Ectodermal cell (in vitro differentiated cells): ENCODE measurements around the gene TBCA.
"Not testable (repeated sequence)": the region's sequence is repeated elsewhere in the genome, so short reads cannot be mapped to it uniquely, and the experiment has no call there.

Experiments
- H3K27ac ChIP-seq: 2 replicates; pipeline ENCODE4 v1.7.0; 2013; ENCODE audit warnings: mild to moderate bottlenecking, low read depth, low read length; ENCODE audit not compliant: insufficient read depth, poor library complexity, severe bottlenecking
- H3K27me3 ChIP-seq: 2 replicates; pipeline ENCODE4 v1.7.0; 2013; ENCODE audit warnings: mild to moderate bottlenecking, low read length; ENCODE audit not compliant: insufficient read depth, control insufficient read depth, poor library complexity, severe bottlenecking
- H3K36me3 ChIP-seq: one replicate; pipeline ENCODE4 v1.7.0; 2013; ENCODE audit warnings: low read length; ENCODE audit not compliant: control insufficient read depth, insufficient read depth
- H3K4me1 ChIP-seq: one replicate; pipeline ENCODE4 v1.7.0; 2013; ENCODE audit warnings: low read length; ENCODE audit not compliant: control insufficient read depth, insufficient read depth
- H3K4me3 ChIP-seq: 2 replicates; pipeline ENCODE4 v1.7.0; 2013; ENCODE audit warnings: low read depth, low read length, control low read depth; ENCODE audit not compliant: insufficient read depth
- H3K9me3 ChIP-seq: 2 replicates; pipeline ENCODE4 v1.7.0; 2013; ENCODE audit warnings: mild to moderate bottlenecking, low read length, moderate library complexity; ENCODE audit not compliant: control insufficient read depth
- WGBS, 2 experiments: methylation state at CpG; one replicate each; pipeline ENCODE4 v1.1.7; 2013; ENCODE audit warnings: missing lambda C conversion rate in 2 of 2; 5-methylcytosine and 5-hydroxymethylcytosine counted together

TBCA gene

DNA sequence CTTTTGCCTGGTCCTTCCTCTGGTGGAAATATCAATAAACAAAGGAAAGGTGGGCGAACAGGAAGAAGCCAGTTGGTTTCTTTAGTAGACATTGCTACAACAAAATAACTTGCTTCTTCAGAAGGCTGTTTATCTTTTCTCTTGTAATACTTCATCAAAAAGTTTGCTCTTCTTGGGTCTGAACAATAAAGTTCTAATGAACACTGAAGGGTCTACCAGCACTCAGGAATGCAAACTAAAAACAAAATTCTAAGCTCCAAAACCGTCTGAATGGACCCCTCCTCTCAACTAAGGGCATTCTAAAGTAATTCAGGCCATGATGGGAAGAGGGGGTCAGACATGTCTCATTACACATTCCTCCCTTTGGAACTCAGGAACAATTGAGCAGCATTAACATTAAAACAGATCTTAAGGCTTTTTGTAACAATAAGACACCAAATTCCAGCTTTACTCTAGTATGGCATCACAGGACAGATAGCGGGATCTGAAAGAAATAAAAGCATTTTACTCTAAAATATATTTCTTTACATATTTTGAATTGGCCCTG is 2.3 kb downstream of the TBCA start:
- Histone ChIP-seq H3K27ac (no peak overlapping the region), H3K27me3 (no peaks in the 10 kb centered on the region), H3K4me1 (peaks cover 13% of the 10 kb centered on the region), H3K36me3 (no peaks in the 10 kb centered on the region), H3K4me3 (no peak overlapping the region), H3K9me3 (no peaks in the 10 kb centered on the region)
- WGBS, 2 experiments = 25 to 50% methylated on average over 2 to 3 of the region's 3 CpGs

DNA sequence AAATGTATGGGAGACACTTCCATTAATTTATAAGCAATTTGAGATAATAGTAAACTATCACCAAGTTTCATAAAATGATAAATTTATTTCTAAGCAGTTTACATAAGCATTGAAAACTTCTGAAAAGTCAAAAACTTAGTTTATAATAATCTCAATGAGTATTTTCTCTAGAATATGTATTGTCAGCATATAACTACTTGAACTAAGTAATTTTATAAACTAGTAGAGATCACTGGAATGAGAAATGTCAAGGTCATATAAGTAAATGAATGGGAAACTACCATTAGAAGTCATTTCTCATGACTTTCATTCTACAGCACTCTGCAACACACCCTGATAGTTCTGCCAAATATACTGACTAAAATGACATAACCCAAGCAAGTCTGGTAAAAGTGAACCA is 3.4 kb downstream of the TBCA start:
- Histone ChIP-seq H3K27me3 (no peaks in the 10 kb centered on the region), H3K27ac (no peak overlapping the region)

DNA sequence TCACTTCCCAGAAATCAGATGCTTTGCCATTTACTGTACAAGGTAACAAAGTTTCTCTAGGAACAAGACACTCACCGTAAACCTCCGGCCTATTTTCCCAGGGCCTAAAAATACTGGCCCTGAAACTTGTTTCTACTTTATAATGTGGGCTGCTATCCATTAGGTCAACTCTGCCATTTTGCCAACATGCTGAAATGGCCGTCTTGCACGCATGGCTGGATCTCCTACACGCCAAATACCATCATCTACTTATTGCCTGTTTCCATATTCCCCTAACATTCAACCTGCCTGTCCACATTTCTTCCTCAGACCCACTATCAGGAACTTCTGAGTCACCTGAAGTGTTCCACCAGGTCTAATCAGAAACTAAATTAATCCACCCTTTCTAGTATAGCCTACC is 4.7 kb downstream of the TBCA start:
- 86 to 87% methylated on average over 5 of the region's 5 CpGs for WGBS, 2 experiments
- Histone ChIP-seq H3K27ac (no peak overlapping the region), H3K27me3 (no peaks in the 10 kb centered on the region), H3K4me3 (no peak overlapping the region), H3K4me1 (peaks cover 13% of the 10 kb centered on the region), H3K9me3 (no peaks in the 10 kb centered on the region), H3K36me3 (no peaks in the 10 kb centered on the region)

More for the DNA sequence above, 3.4 kb downstream of the TBCA start:
- Histone ChIP-seq H3K4me1 (peaks cover 13% of the 10 kb centered on the region), H3K4me3 (no peak overlapping the region), H3K9me3 (no peaks in the 10 kb centered on the region), H3K36me3 (no peaks in the 10 kb centered on the region)

DNA sequence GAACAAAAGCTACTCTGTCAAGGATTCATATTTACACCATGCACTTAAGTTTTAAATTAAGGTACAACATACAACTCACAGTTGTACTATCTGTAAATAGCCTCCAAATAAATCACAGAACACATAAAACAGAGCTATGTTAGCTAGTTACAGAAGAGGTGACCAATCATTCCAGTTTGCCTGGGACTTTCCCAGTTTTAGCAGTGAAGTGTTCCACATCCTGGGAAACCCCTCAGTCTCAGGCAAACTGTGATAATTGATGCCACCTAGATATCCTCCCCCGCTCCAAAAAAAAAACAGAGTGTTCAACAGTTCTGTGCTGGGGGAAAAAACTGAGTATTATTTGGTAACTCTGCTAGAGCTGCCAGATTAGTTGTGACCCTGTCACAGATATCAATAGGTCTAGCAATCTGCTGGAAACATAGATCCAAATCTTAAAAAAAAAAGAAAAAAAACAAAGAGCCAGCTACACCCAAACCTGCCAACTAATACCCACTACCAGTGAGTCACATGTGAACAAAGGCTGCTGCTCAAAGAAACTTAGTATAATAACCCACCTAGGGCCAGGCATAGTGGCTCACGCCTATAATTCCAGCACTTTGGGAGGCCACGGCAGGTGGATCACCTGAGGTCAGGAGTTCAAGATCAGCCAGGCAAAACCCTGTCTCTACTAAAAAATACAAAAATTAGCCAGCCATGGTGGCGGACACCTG is 5.7 kb downstream of the TBCA start:
- Histone ChIP-seq H3K4me1 (peaks cover 13% of the 10 kb centered on the region), H3K4me3 (no peak overlapping the region), H3K36me3 (no peaks in the 10 kb centered on the region), H3K27ac (no peak overlapping the region), H3K27me3 (no peaks in the 10 kb centered on the region), H3K9me3 (no peaks in the 10 kb centered on the region)
- 90 to 92% methylated on average over 4 of the region's 4 CpGs for WGBS, 2 experiments

DNA sequence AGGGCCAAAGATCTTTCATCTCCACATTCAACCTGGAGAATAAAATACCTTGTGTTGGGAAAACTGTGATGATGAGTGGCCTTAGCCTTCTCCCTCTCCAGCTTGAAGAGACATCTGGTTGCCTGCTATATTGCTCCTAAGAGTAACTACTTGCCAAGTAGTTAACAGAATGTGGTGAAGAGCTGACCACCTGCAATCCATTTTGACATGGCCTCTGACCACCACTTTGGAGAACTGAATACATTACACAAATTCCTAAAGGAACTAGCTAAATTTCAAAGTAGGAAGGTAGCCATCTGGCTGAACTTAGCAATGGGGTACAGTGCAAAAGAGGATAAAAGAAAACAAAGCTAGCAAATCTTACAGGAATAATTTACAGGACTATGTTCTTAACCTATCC is 7.2 kb downstream of the TBCA start:
- Histone ChIP-seq H3K27ac (no peak overlapping the region), H3K4me1 (peaks cover 7% of the 10 kb centered on the region), H3K4me3 (no peak overlapping the region), H3K36me3 (no peaks in the 10 kb centered on the region), H3K27me3 (no peaks in the 10 kb centered on the region), H3K9me3 (no peaks in the 10 kb centered on the region)

DNA sequence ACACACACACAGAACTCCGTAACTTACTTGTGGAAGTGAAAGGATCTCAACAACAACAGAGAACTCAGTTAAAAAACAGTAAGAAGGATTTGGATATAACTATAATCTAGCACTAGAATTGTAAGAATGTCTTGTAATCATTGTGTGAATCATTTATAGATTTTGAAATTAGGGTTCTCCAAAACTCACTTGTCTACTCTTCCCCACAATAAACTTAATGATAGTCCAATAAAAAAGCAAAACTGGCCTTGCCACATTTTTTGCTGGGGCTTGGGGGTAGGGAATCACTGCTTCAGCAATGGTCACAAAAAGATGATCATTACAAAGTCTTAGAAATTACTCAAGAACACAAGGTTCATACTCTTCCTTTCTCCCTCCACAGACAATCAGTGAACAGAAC is 8.8 kb downstream of the TBCA start:
- H3K27me3 ChIP-seq = no peaks in the 10 kb centered on the region
- 86 to 100% methylated on average over 1 of the region's 1 CpG for WGBS, 2 experiments
- H3K36me3 ChIP-seq = no peaks in the 10 kb centered on the region
- no peak overlapping the region for H3K4me3 ChIP-seq
- H3K4me1 ChIP-seq = no peaks in the 10 kb centered on the region
- no peak overlapping the region for H3K27ac ChIP-seq
- H3K9me3 ChIP-seq = no peaks in the 10 kb centered on the region

DNA sequence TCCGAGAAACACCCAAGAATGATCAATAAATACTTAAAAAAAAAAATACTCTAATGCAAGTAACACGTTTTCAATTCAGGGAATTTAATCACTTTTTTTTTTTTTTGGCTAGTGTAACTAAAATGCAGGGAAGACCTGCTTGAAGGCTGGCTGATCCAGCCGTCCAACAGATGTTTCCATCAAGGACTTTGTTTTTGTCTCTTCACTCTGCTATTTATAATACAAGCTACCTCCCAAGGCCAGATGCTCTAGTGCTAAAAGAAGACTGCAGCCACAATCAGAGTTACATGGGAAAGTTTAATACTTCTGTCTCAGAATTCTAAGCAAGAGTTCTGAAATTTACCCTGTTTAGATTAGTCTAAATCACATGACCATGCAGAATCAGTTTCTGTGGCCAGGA is 14.5 kb downstream of the TBCA start:
- Histone ChIP-seq H3K27me3 (no peaks in the 10 kb centered on the region), H3K27ac (no peak overlapping the region), H3K4me3 (no peak overlapping the region), H3K9me3 (no peaks in the 10 kb centered on the region), H3K36me3 (no peaks in the 10 kb centered on the region), H3K4me1 (no peaks in the 10 kb centered on the region)
- 86 to 100% methylated on average over 1 to 3 of the region's 3 CpGs for WGBS, 2 experiments

DNA sequence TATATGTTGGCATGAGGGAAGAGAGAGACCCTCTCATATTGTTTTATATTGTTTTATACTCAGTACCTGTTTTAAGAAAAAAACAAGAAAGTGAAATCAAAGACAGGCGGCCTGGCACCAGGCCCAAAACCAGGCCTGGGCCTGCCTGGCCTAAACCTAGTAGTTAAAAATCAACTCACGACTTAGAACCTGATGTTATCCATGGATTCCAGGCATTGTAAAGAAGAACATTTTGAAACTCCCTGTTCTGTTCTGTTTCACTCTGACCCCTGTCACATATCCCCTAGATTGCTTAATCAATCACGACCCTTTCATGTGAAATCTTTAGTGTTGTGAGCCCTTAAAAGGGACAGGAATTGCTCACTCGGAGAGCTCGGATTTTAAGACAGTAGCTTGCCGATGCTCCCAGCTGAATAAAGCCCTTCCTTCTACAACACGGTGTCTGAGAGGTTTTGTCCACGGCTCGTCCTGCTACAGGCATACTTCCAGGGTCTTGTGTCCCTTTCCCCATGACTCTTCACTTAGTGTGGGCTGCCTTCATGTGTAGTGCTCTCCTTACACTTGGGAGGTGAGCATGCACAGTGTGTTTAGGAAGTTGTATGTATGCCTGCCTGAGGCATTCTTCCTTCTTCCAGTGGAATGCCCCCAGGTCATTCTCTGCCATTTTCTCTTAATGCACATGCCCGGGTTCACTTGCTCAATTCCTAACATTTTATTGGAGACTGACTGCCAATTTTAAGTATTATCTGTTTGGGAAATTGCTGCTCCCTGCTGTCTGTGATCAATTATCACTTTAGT is 17.8 kb downstream of the TBCA start:
- Histone ChIP-seq H3K4me1 (no peaks in the 10 kb centered on the region), H3K4me3 (no peak overlapping the region), H3K36me3 (no peaks in the 10 kb centered on the region), H3K9me3 (no peaks in the 10 kb centered on the region), H3K27ac (no peak overlapping the region), H3K27me3 (no peaks in the 10 kb centered on the region)
- WGBS, 2 experiments = 91% methylated on average over 10 of the region's 10 CpGs

DNA sequence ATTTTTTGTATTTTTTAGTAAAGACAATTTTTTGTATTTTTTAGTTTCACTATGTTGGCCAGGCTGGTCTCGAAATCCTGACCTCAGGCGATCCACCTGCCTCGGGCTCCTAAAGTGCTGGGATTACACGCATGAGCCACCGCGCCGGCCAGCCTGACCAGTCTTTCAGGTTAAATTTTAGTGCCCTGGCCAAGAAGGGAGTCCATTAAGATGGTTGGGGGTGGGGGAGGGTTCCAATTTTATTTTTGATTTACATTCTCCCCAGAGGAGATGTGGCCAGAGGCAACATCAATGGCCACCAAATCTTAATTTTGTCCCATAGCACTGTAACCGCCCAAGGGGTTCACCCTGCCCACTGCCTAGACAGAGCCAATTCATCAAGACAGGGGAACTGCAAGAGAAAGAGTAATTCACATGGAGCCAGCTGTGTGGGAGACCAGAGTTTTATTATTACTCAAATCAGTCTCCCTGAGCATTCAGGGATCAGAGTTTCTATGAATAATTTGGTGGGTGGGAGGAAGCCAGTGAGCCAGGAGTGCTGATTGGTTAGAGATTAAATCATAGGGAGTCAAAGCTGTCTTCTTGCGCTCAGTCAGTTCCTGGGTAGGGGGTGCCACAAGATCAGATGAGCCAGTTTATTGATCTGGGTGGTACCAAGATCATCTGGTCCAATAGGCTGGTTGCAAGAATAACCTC is 24.7 kb downstream of the TBCA start:
- Histone ChIP-seq H3K4me1 (no peaks in the 10 kb centered on the region), H3K4me3 (no peak overlapping the region), H3K36me3 (no peaks in the 10 kb centered on the region), H3K9me3 (no peaks in the 10 kb centered on the region), H3K27me3 (no peaks in the 10 kb centered on the region), H3K27ac (no peak overlapping the region)
- WGBS, 2 experiments = 85 to 88% methylated on average over 9 of the region's 9 CpGs

DNA sequence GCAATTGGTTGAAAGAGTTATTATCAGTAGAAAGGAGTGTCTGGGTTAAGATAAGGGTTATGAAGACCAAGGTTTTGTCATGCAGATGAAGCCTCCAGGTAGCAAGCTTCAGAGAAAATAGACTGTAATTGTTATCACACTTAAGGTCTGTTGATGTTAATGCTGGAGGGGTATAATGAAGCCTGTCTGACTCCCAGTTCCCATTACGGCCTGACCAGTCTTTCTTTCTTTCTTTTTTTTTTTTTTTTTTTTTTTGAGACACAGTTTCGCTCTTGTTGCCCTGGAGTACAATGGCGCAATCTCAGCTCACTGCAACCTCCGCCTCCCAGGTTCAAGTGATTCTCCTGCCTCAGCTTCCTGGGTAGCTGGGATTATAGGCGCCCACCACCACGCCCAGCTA is 25.2 kb downstream of the TBCA start:
- not testable (repeated sequence) for H3K4me1 ChIP-seq, H3K36me3 ChIP-seq, H3K9me3 ChIP-seq, H3K27me3 ChIP-seq, H3K27ac ChIP-seq, H3K4me3 ChIP-seq
- WGBS, 2 experiments = 86 to 87% methylated on average over 6 of the region's 6 CpGs
